Measurements from ENCODE around the gene CARD14.

CARD14 gene

GRCh38 chr17:80168371-80168770 is 1.5 kb upstream of the CARD14 start:
- Histone ChIP-seq H3K4me3 (ENCODE audit: low read length) (no peak overlapping the region), H2AFZ (ENCODE audit: low read length) (no peak overlapping the region), H3K9me2 (replicated peaks; ENCODE audit: insufficient read depth, low read length) (no peaks in the 10 kb centered on the region), H3K27ac (ENCODE audit: low read length) (no peak overlapping the region), H3K4me2 (ENCODE audit: low read depth, low read length) (no peak overlapping the region), H3K27me3 (replicated peaks; ENCODE audit: insufficient read depth, low read length) (peaks cover 58% of the 10 kb centered on the region), H3K4me1 (ENCODE audit: low read length) (no peaks in the 10 kb centered on the region), H3K9ac (ENCODE audit: low read length) (no peak overlapping the region), H4K20me1 (ENCODE audit: insufficient read depth, low read length) (no peaks in the 10 kb centered on the region), H3K9me3 (replicated peaks; ENCODE audit: insufficient read depth, low read length) (no peaks in the 10 kb centered on the region), H3F3A (ENCODE audit: insufficient read depth, low read length) (no peaks in the 10 kb centered on the region), H3K79me2 (ENCODE audit: low read length) (no peaks in the 10 kb centered on the region), H3K36me3 (replicated peaks; ENCODE audit: insufficient read depth, low read length) (no peaks in the 10 kb centered on the region)
- no peak for DNase-seq
- TF ChIP-seq, protein P1, sequence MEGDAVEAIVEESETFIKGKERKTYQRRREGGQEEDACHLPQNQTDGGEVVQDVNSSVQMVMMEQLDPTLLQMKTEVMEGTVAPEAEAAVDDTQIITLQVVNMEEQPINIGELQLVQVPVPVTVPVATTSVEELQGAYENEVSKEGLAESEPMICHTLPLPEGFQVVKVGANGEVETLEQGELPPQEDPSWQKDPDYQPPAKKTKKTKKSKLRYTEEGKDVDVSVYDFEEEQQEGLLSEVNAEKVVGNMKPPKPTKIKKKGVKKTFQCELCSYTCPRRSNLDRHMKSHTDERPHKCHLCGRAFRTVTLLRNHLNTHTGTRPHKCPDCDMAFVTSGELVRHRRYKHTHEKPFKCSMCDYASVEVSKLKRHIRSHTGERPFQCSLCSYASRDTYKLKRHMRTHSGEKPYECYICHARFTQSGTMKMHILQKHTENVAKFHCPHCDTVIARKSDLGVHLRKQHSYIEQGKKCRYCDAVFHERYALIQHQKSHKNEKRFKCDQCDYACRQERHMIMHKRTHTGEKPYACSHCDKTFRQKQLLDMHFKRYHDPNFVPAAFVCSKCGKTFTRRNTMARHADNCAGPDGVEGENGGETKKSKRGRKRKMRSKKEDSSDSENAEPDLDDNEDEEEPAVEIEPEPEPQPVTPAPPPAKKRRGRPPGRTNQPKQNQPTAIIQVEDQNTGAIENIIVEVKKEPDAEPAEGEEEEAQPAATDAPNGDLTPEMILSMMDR (IDR thresholded peaks at IDR 0.05; ENCODE audit: low read length): no peak
- TF ChIP-seq EZH2phosphoT487 (IDR thresholded peaks at IDR 0.05; ENCODE audit: low read length) (no peak), EZH2 (optimal IDR thresholded peaks at IDR 0.05; ENCODE audit: low read depth, low read length) (no peak)

- Histone ChIP-seq H3K36me3 (replicated peaks; ENCODE audit: insufficient read depth, low read length) (no peaks in the 10 kb centered on the region), H3K27me3 (replicated peaks; ENCODE audit: insufficient read depth, low read length) (peaks cover 55% of the 10 kb centered on the region), H3K9me2 (replicated peaks; ENCODE audit: insufficient read depth, low read length) (no peaks in the 10 kb centered on the region), H3K27ac (ENCODE audit: low read length) (no peak overlapping the region), H3K9ac (ENCODE audit: low read length) (no peak overlapping the region), H3K4me2 (ENCODE audit: low read depth, low read length) (no peak overlapping the region), H3K4me1 (ENCODE audit: low read length) (no peaks in the 10 kb centered on the region), H3K4me3 (ENCODE audit: low read length) (no peak overlapping the region), H3F3A (ENCODE audit: insufficient read depth, low read length) (no peaks in the 10 kb centered on the region), H4K20me1 (ENCODE audit: insufficient read depth, low read length) (no peaks in the 10 kb centered on the region), H3K79me2 (ENCODE audit: low read length) (no peaks in the 10 kb centered on the region), H3K9me3 (replicated peaks; ENCODE audit: insufficient read depth, low read length) (no peaks in the 10 kb centered on the region), H2AFZ (ENCODE audit: low read length) (no peak overlapping the region)
- no peak for DNase-seq
- TF ChIP-seq EZH2phosphoT487 (IDR thresholded peaks at IDR 0.05; ENCODE audit: low read length) (no peak), EZH2 (optimal IDR thresholded peaks at IDR 0.05; ENCODE audit: low read depth, low read length) (no peak)
- TF ChIP-seq, protein P1 (IDR thresholded peaks at IDR 0.05; ENCODE audit: low read length): no peak
Observed at GRCh38 chr17:80169107-80169506, 723 bp upstream of the CARD14 start.

- Histone ChIP-seq H3K4me2 (ENCODE audit: low read depth, low read length) (no peak overlapping the region), H3K79me2 (ENCODE audit: low read length) (no peaks in the 10 kb centered on the region), H3K9me2 (replicated peaks; ENCODE audit: insufficient read depth, low read length) (no peaks in the 10 kb centered on the region), H4K20me1 (ENCODE audit: insufficient read depth, low read length) (no peaks in the 10 kb centered on the region), H3K4me3 (ENCODE audit: low read length) (no peak overlapping the region), H3K27me3 (replicated peaks; ENCODE audit: insufficient read depth, low read length) (peaks cover 57% of the 10 kb centered on the region), H3K9ac (ENCODE audit: low read length) (no peak overlapping the region), H3K4me1 (ENCODE audit: low read length) (no peaks in the 10 kb centered on the region), H2AFZ (ENCODE audit: low read length) (no peak overlapping the region), H3K36me3 (replicated peaks; ENCODE audit: insufficient read depth, low read length) (no peaks in the 10 kb centered on the region), H3F3A (ENCODE audit: insufficient read depth, low read length) (no peaks in the 10 kb centered on the region), H3K27ac (ENCODE audit: low read length) (no peak overlapping the region), H3K9me3 (replicated peaks; ENCODE audit: insufficient read depth, low read length) (no peaks in the 10 kb centered on the region)
- TF ChIP-seq EZH2phosphoT487 (IDR thresholded peaks at IDR 0.05; ENCODE audit: low read length) (no peak), EZH2 (optimal IDR thresholded peaks at IDR 0.05; ENCODE audit: low read depth, low read length) (no peak)
- TF ChIP-seq, protein P1 (IDR thresholded peaks at IDR 0.05; ENCODE audit: low read length): no peak
- no peak for DNase-seq
Observed at GRCh38 chr17:80171681-80172080, 1.9 kb downstream of the CARD14 start.

Measured in MM.1S (cell line).